T47D (cell line): Measurements from ENCODE around the gene NR6A1.
A peak's percentile ranks its signal among the peaks of the same experiment; 100 is the strongest.

Experiments used
- DNase-seq, 2 experiments: peaks; one replicate each; pipeline versions ENCODE4 v3.0.0 to v3.0.0-alpha.2; 2011 to 2012; ENCODE audit warnings: low read depth in 1 of 2, low spot score in 1 of 2
- JUND ChIP-seq: IDR thresholded peaks from 2 replicates; pipeline ENCODE4 v1.6.1; 2012; ENCODE audit warnings: low read depth
- in situ Hi-C: cut with HindIII; loops from 2 replicates; pipeline ENCODE4 v1.10.0; 2016; ENCODE audit warnings: low sequenced_read_pairs, low pct_unique_long_range_greater_than_20kb

Gene NR6A1

GRCh38 chr9:124694414-124695279 lies 76.5 kb downstream of the NR6A1 start:
- in situ Hi-C loops: no loop called here
- TF ChIP-seq JUND: no peak
- no peak for DNase-seq

- no peak for DNase-seq
- TF ChIP-seq JUND: no peak
- in situ Hi-C loops: no loop called here
These were observed 77.7 kb downstream of the NR6A1 start for GRCh38 chr9:124693403-124693802.

- no peak for DNase-seq
- in situ Hi-C loops: no loop called here
- no peak for TF ChIP-seq JUND
These were observed 82.7 kb downstream of the NR6A1 start for GRCh38 chr9:124688238-124688904.

GRCh38 chr9:124686918-124687317 lies 84.2 kb downstream of the NR6A1 start:
- no peak for TF ChIP-seq JUND
- in situ Hi-C loops: no loop called here
- DNase-seq: no peak

GRCh38 chr9:124685217-124685616 lies 85.9 kb downstream of the NR6A1 start:
- DNase-seq: no peak
- no peak for TF ChIP-seq JUND
- in situ Hi-C loops: no loop called here

GRCh38 chr9:124684169-124684568 lies 86.9 kb downstream of the NR6A1 start:
- TF ChIP-seq JUND: no peak
- DNase-seq: no peak
- in situ Hi-C loops: no loop called here

GRCh38 chr9:124683043-124683442 lies 88.1 kb downstream of the NR6A1 start:
- no peak for DNase-seq
- no peak for TF ChIP-seq JUND
- in situ Hi-C loops: no loop called here

- DNase-seq: no peak
- TF ChIP-seq JUND: no peak
- in situ Hi-C loops: no loop called here
These were observed 90.3 kb downstream of the NR6A1 start for GRCh38 chr9:124680714-124681390.

GRCh38 chr9:124680049-124680448 lies 91.1 kb downstream of the NR6A1 start:
- DNase-seq: no peak
- TF ChIP-seq JUND: no peak
- in situ Hi-C loops: no loop called here

GRCh38 chr9:124676159-124676551 lies 95.0 kb downstream of the NR6A1 start:
- in situ Hi-C loops: no loop called here
- TF ChIP-seq JUND: no peak
- no peak for DNase-seq

GRCh38 chr9:124675261-124676158 lies 95.6 kb downstream of the NR6A1 start:
- TF ChIP-seq JUND: no peak
- in situ Hi-C loops: no loop called here
- peak in 1 of 2 experiments; percentile 27 for DNase-seq

GRCh38 chr9:124674651-124675050 lies 96.5 kb downstream of the NR6A1 start:
- in situ Hi-C loops: no loop called here
- no peak for TF ChIP-seq JUND
- DNase-seq: no peak
